Hematopoietic multipotent progenitor cell treated with erythropoietin and hydrocortisone succinate and interleukin-3 and kit ligand, for 4 days (in vitro differentiated cells): ENCODE measurements around the gene TPGS2.
"Not testable (repeated sequence)": the region's sequence is repeated elsewhere in the genome, so short reads cannot be mapped to it uniquely, and the experiment has no call there.

Experiments used
- DNase-seq: peaks from one replicate; pipeline ENCODE4 v3.0.0-alpha.2; 2015

TPGS2 gene

GRCh38 chr18:36819621-36820020, 9.2 kb downstream of the TPGS2 start:
- no peak for DNase-seq

GRCh38 chr18:36818652-36819051, 10.2 kb downstream of the TPGS2 start:
- no peak for DNase-seq

DNA sequence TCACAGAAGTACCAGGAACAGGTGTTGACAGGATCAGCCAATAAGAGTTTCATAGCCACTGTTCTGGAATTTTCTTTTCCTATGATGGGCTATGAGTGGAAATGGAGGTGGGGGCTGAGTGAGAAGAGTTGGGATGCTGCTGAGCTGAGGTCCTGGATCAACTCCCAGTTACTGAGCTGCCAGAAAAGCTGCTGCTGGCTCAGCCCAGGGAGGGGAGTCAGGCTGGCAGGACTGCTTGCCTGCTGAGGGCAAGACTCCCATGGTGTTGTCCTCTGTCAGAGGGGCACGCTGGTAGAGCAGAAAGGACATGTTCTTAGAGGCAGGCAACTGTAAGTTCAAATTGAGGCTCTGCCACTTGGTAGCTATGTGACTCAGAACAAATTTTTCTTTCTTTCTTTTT, 11.8 kb downstream of the TPGS2 start:
- no peak for DNase-seq

DNA sequence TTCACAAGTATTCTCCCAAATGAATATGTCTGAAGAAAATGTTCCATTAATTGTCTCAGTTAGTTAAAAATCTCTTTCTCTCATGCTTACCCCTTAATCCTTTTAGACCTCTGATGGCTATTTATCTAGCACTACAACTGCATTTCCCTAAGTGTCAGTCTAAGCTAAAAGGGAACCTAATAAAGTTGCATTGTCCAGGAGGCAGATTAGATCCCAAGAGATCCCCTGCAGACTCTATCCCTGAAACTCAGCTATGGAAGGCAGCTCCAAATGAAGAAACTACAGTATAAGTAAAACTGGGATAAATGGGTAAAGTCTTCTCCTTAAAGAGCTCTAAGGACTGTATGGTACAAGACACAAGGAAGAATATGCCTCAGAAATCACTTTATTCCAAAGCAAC, 12.7 kb downstream of the TPGS2 start:
- DNase-seq, result not testable (repeated sequence)

DNA sequence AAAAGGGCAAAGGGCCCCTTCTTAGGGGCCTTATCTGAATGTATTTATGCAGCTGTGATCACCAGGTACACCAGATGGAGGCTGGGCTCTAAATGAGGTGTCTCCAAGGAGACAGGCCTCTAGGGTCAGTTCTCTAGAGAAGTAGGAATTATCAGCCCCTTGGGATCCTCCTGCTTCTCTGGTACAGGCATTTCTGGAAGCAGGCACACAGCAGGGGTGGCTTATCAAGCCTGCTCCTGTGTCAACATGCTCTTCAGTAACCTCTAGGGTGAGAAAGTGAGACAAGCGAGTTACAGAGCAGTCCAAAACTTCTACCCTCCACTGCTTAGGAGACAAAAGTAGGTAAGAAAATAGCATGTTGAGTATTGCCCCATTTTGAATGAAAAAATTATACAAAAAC, 13.8 kb downstream of the TPGS2 start:
- peak; percentile 33 for DNase-seq

- peak; percentile 93 for DNase-seq
Measured at GRCh38 chr18:36813824-36814223, 15.0 kb downstream of the TPGS2 start.

DNA sequence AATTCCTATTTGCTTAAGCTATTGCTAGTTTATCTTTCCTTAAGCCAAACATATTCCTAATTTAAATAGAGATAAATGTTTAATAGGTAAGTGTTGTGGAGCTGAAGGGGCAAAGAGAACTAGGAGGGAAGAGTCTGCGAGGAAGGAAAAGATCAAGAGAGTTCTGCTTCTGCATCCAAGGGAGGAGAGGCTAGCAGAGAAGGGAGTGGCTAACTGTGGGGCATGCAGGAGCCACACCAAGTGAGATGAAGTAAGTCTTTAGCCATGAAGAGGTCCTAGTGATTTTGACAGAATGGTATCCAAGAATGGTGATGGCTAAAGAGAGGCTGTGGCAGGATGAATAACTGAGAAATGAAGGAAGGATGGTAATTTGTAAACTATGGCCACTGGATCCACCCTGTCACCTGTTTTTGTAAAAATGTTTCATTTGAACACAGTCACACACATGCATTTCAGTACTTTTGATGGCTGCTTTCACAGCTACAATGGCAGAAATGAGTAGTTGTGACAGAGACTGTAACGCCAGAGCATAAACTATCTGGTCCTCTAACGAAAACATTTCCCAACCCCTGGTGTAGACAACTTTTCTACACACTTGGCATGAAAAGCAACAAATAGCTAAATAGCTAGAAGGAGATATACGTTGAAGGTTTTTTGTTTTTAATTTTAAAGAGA, 15.6 kb downstream of the TPGS2 start:
- DNase-seq, result peak; percentile 48

DNA sequence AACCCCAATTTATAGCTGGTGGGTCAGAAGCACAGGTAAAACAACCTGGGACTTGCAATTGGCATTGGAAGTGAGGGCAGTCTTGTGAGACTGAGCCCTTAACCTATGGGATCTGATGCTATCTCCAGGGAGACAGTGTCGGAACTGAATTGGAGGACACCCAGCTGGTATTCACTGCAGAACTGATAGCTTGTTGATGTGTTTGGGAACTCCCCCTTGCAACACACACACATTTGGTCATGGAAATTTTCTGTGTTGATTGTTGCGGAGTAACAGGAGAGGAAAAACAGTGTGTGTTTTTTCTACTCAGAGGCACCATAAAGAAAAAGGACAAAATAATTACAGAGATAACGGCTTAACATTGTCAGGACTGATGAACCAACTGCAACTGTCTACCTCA, 16.1 kb downstream of the TPGS2 start:
- no peak for DNase-seq

DNA sequence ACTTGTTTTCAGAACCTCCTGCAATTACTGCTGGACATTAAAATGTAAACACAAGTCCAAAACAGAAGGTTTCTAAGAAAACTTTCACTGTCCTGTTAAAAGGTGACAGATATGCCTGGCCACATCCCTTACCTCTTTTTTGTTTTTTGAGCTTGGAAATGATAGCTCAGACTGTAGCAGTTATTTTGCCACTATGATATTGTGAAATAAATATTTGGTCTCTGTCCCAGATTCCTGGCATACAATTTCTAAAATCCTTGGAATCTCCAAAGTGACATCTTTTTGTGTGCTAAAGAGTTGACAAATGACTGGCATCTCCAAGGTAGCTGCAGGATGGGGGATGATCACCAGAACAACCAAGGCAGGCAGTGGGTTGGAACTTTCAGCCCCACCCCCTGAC, 16.8 kb downstream of the TPGS2 start:
- no peak for DNase-seq

GRCh38 chr18:36811430-36811829, 17.4 kb downstream of the TPGS2 start:
- DNase-seq, result no peak

DNA sequence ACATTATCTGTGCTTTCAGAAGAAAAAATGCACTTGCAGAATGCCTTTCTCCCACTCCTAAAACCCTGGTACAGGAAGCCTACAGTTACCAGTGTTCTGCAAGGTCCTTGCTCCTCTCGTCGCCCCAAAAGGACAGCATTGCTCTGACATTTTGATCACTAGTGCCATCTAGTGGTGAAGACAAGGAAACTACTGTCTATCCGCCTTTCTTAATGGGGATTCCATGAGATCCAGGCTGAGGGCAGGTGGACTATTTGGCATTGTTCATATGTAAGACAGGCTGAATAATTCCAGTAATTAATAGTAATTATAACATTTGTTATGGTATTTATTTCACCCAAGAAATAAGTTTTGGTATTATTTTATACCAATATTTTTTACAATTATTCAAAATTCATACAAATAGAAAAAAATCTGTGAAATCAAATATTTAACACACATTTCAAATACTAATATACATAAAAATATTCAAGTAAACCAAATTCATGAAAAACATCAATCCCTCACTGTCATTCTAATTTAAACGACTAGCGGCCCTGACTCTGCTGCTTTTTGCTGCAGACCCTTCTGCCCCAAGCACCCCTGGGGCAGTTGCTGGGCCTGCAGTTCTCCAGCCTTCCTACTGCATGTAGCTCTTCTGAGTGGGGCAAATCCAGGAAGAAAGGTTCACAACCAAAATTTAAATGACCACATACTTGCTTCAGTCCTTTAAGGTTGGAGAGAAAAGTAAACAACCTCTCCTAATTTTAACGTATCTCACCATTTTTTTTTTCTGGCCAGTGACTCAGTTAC, 19.0 kb downstream of the TPGS2 start:
- peak; percentile 91 for DNase-seq

DNA sequence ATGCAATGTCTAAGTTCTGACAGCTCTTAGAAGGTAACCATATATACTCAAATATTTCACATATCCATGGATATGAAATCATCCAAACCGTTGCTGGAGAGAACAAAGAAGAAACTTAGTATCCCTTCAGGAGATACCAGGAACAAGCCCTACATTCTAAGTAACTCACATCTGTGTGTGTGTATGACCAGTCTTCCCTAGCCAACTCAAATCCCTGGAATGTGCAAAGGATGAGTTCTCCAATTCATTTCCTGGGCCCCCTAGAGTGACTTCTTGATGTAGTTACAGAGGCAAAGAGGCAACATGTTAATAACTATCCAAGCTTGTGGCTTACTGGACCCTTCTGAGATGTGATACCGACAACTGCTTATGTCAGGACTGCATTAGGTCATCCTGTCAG, 20.1 kb downstream of the TPGS2 start:
- DNase-seq, result no peak

- DNase-seq, result no peak
Measured at GRCh38 chr18:36805105-36805504, 23.7 kb downstream of the TPGS2 start.

GRCh38 chr18:36798738-36799473, 29.9 kb downstream of the TPGS2 start:
- DNase-seq, result no peak

DNA sequence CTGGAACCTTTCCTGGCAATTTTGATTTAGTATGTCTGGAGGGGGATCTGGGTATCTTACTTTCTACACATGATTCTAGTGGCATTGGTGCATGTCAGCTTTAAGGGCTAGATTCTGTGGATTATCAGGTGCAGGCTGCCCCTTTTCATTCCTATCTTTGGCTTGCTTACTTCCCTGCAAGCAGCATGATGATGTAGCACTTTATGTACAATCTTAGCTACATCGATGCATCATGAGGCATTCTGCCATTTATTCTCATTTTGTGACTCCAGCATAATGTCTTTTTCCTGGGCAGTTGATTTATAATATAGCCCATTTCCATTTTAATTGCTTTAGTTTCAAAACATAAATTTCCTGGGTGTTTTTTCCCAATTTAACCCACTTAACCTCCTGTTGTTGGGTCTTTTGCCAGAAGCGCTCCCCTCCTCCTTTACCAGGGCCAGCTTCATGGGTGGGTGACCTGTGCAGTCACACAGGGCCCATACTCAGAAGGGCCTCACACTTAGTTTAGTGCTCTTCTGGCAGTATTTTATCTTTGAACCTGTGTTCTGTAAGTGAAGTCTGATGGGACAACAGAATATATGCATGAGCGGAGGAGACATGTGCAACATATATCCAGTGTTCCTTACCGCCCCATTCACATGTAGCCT, 36.0 kb downstream of the TPGS2 start:
- DNase-seq, result no peak

DNA sequence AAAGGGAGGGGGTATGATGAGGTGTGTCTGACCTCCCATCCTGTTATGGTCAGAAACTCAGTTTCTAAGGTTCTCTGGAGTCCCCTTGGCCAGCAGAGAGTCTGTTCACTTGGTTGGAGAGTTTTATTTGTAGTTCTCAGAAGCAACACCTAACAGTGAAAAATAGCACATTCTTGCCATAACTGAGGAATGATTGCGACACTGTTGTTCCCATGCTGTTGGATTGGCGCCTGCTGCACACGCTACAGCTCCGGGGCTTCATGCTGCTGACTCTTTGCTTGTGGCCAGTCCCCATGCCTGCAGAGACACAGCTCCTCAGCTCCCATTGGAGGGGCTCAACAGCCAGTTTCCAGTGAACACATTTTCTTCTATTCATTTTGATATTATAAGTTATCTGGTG, 42.1 kb downstream of the TPGS2 start:
- no peak for DNase-seq

DNA sequence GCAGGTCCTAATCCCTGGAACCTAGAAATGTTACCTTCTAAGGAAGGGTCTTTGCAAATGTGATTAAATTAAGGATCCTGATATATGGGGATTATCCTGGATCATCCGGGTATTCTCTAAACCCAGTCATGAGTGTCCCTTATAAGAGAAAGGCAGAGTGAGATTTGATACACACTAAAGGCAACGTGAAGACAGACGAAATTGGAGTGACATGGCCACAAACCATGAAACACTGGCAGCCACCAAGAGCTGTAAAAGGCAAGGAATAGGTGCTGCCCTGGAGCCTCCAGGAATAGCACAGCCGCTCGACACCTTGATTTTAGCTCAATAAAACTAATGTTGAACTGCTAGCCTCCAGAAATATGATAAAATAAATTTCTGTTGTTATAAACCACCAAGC, 45.0 kb downstream of the TPGS2 start:
- no peak for DNase-seq

DNA sequence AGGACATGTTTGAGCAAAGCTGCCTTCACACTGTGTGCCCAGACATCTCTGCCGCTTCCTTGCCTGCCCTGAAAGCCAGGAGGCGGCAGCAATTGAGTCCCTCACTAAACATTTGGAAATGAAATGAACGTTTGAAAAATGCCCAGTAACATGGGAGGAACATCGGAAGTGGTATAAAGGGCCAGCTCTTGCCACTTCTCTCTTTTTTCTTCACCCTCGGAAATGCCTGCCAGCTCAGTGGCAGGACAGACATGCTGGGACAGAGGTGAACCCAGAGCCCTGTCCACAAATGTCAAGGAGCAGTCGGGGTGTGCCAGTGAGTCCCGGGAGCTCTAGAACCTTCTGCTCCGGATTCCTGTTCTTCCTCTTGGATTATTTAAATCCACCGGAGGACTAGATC, 46.1 kb downstream of the TPGS2 start:
- no peak for DNase-seq

DNA sequence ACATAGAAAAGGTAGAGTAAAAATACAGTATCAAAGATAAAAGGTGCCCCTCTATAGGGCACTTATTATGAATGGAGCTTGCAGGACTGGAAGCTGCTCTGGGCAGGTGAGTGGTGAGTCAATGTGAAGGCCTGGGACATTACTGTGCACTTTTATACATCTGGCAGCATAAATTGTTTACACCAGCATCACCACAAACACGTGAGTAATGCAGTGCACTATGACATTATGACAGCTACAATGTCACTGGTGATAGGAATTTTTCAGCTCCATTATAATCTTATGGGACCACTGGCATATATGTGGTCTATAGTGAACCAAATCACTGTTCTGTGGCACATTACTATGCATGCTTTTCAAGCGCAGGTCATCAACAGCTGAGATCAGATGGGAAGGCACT, 48.1 kb downstream of the TPGS2 start:
- DNase-seq, result no peak

DNA sequence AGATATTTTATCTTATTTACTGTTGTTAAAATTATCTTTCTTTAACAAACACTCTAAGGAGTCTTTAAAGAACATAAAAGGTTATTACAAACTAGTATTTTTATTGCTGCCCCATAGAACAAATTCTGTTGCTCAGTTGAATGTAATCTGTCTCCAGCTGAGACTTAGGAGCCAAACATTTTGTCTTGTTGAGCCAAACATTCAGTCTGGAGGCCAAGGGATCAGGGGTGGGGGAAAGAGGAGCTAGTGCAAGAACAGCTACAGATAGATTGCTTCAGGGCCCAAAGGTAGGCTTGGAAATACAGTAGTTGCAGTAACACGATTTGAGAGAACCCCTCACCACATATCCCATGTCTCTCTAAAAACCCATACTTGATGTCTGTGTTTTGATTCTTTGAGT, 51.2 kb downstream of the TPGS2 start:
- no peak for DNase-seq

- DNase-seq, result no peak
Measured at GRCh38 chr18:36776650-36777049, 52.2 kb downstream of the TPGS2 start.

GRCh38 chr18:36775396-36775795, 53.4 kb downstream of the TPGS2 start:
- DNase-seq, result no peak

- DNase-seq, result no peak
Measured at GRCh38 chr18:36772241-36772723, 56.5 kb downstream of the TPGS2 start.
